Measurements from ENCODE around the gene NCBP3.
"Not testable (repeated sequence)": the region's sequence is repeated elsewhere in the genome, so short reads cannot be mapped to it uniquely, and the experiment has no call there.

The NCBP3 gene

DNA sequence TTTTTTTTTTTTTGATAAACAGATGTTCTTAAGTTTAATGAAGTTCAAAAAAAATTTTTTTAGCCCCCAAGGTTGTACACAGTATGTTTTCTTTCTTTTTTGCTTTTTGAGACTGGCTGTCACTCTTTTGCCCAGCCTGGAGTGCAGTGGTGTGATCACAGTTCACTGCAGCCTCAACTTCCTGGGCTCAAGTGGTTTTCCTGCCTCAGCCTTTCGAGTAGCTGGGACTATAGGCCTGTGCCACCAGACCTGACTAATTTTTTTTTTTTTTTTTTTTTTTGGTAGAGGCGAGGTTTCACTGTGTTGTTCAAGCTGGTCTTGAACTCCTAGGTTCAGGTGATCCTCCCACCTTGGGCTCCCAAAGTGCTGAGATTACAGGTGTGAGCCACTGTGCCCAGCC lies 57.8 kb downstream of the NCBP3 start:
- no peak overlapping the region for H3K4me3 ChIP-seq (ENCODE audit: low read depth, low read length, poor library complexity, severe bottlenecking)
- no peak for TF ChIP-seq EZH2 (IDR thresholded peaks at IDR 0.05; ENCODE audit: borderline replicate concordance, low read length)
- TF ChIP-seq, protein P1, sequence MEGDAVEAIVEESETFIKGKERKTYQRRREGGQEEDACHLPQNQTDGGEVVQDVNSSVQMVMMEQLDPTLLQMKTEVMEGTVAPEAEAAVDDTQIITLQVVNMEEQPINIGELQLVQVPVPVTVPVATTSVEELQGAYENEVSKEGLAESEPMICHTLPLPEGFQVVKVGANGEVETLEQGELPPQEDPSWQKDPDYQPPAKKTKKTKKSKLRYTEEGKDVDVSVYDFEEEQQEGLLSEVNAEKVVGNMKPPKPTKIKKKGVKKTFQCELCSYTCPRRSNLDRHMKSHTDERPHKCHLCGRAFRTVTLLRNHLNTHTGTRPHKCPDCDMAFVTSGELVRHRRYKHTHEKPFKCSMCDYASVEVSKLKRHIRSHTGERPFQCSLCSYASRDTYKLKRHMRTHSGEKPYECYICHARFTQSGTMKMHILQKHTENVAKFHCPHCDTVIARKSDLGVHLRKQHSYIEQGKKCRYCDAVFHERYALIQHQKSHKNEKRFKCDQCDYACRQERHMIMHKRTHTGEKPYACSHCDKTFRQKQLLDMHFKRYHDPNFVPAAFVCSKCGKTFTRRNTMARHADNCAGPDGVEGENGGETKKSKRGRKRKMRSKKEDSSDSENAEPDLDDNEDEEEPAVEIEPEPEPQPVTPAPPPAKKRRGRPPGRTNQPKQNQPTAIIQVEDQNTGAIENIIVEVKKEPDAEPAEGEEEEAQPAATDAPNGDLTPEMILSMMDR (IDR thresholded peaks at IDR 0.05; ENCODE audit: low read length): no peak
- H3K9me3 ChIP-seq (ENCODE audit: low read length): no peaks in the 10 kb centered on the region
- H3K9me2 ChIP-seq (ENCODE audit: low read depth, low read length): no peaks in the 10 kb centered on the region
- no peaks in the 10 kb centered on the region for H3K36me3 ChIP-seq (ENCODE audit: insufficient read depth, low read length)
- H3K27ac ChIP-seq (ENCODE audit: low read depth, low read length, poor library complexity, severe bottlenecking): no peak overlapping the region
- no peaks in the 10 kb centered on the region for H3F3A ChIP-seq (ENCODE audit: insufficient read depth, low read length)
- H4K20me1 ChIP-seq (ENCODE audit: insufficient read depth, low read length): no peaks in the 10 kb centered on the region
- H3K4me1 ChIP-seq (ENCODE audit: insufficient read depth, low read length, severe bottlenecking): no peaks in the 10 kb centered on the region
- H3K79me2 ChIP-seq (ENCODE audit: insufficient read depth, low read length): no peaks in the 10 kb centered on the region
- no peaks in the 10 kb centered on the region for H3K27me3 ChIP-seq (ENCODE audit: insufficient read depth, low read length)
- H2AFZ ChIP-seq (ENCODE audit: low read length): no peak overlapping the region
- H3K4me2 ChIP-seq (ENCODE audit: low read length): no peak overlapping the region
- H3K9ac ChIP-seq (ENCODE audit: low read length): no peak overlapping the region

DNA sequence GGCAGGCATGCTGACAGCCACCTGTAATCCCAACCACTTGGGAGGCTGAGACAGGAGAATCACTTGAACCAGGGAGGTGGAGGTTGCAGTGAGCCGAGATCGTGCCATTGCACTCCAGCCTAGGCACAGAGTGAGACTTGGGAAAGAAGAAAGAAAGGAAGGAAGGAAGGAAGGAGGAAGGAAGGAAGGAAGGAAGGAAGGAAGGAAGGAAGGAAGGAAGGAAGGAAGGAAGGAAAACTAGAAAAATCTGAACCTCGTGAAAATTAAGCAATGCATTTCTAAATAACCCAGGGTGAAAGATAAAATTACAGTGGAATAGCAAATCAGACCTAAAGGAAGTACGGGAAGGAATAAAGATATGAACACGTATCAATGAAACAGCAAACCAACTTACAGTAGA lies 60.7 kb downstream of the NCBP3 start:
- not testable (repeated sequence) for H3K79me2 ChIP-seq (ENCODE audit: insufficient read depth, low read length); H3K27me3 ChIP-seq (ENCODE audit: insufficient read depth, low read length); H4K20me1 ChIP-seq (ENCODE audit: insufficient read depth, low read length); H3K9me3 ChIP-seq (ENCODE audit: low read length); H3K36me3 ChIP-seq (ENCODE audit: insufficient read depth, low read length); H3K27ac ChIP-seq (ENCODE audit: low read depth, low read length, poor library complexity, severe bottlenecking); H3K9ac ChIP-seq (ENCODE audit: low read length); H3K4me3 ChIP-seq (ENCODE audit: low read depth, low read length, poor library complexity, severe bottlenecking); H3K4me1 ChIP-seq (ENCODE audit: insufficient read depth, low read length, severe bottlenecking); H3K9me2 ChIP-seq (ENCODE audit: low read depth, low read length); H3K4me2 ChIP-seq (ENCODE audit: low read length); H2AFZ ChIP-seq (ENCODE audit: low read length); H3F3A ChIP-seq (ENCODE audit: insufficient read depth, low read length)

DNA sequence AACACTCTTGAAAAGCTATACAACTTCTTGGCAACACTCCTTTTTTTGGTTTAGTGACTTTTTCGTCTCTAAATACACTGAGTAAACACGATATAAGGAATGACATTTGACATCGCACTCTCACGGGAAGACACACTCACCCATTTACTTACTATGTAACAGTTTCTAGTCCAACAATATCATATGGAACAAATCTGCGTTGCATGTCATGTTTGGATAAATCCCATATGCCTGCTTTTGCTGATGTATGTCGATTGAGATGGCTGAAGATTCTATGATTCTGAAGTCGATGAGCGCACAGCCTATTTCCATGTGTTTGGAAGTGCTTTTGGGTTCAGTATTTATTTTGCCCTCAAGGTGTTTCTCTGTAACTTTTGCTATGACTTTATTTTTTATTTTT lies 63.3 kb downstream of the NCBP3 start:
- no peaks in the 10 kb centered on the region for H3K36me3 ChIP-seq (ENCODE audit: insufficient read depth, low read length)
- no peaks in the 10 kb centered on the region for H3K9me3 ChIP-seq (ENCODE audit: low read length)
- no peaks in the 10 kb centered on the region for H3K27me3 ChIP-seq (ENCODE audit: insufficient read depth, low read length)
- H3K79me2 ChIP-seq (ENCODE audit: insufficient read depth, low read length): no peaks in the 10 kb centered on the region
- no peaks in the 10 kb centered on the region for H3K4me1 ChIP-seq (ENCODE audit: insufficient read depth, low read length, severe bottlenecking)
- H3K9ac ChIP-seq (ENCODE audit: low read length): no peak overlapping the region
- H2AFZ ChIP-seq (ENCODE audit: low read length): no peak overlapping the region
- H3K27ac ChIP-seq (ENCODE audit: low read depth, low read length, poor library complexity, severe bottlenecking): no peak overlapping the region
- H3K9me2 ChIP-seq (ENCODE audit: low read depth, low read length): no peaks in the 10 kb centered on the region
- no peak overlapping the region for H3K4me3 ChIP-seq (ENCODE audit: low read depth, low read length, poor library complexity, severe bottlenecking)
- H3F3A ChIP-seq (ENCODE audit: insufficient read depth, low read length): no peaks in the 10 kb centered on the region
- no peak overlapping the region for H3K4me2 ChIP-seq (ENCODE audit: low read length)
- no peaks in the 10 kb centered on the region for H4K20me1 ChIP-seq (ENCODE audit: insufficient read depth, low read length)
- TF ChIP-seq, protein P1 (IDR thresholded peaks at IDR 0.05; ENCODE audit: low read length): no peak
- no peak for TF ChIP-seq EZH2 (IDR thresholded peaks at IDR 0.05; ENCODE audit: borderline replicate concordance, low read length)

DNA sequence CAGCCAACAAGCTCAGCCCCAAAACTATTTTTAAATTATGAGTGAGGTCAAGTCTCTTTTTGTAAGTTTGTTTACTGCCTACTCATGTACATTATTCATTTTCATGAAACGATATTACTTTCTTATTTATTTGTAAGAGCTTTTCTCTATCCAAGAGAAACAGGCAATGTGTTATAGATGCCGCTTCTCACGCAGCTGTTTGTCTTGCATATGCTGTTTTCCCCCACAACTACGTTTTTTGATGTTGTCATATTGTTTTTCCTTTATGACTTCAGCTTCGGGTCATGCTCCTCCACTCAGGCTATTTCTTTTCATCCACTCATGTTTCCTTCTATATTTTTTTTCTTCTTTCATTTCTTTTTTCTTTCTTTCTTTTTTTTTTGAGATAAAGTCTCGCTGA lies 65.1 kb downstream of the NCBP3 start:
- Histone ChIP-seq H3K27me3 (ENCODE audit: insufficient read depth, low read length) (no peaks in the 10 kb centered on the region; the same call in 1 of the 2 replicates), H3K79me2 (ENCODE audit: insufficient read depth, low read length) (no peaks in the 10 kb centered on the region), H3K4me2 (ENCODE audit: low read length) (no peak overlapping the region), H3K4me1 (ENCODE audit: insufficient read depth, low read length, severe bottlenecking) (no peaks in the 10 kb centered on the region), H3K9ac (ENCODE audit: low read length) (no peak overlapping the region), H3K36me3 (ENCODE audit: insufficient read depth, low read length) (no peaks in the 10 kb centered on the region), H4K20me1 (ENCODE audit: insufficient read depth, low read length) (no peaks in the 10 kb centered on the region), H3K27ac (ENCODE audit: low read depth, low read length, poor library complexity, severe bottlenecking) (no peak overlapping the region), H3K9me2 (ENCODE audit: low read depth, low read length) (no peaks in the 10 kb centered on the region), H3K4me3 (ENCODE audit: low read depth, low read length, poor library complexity, severe bottlenecking) (no peak overlapping the region), H2AFZ (ENCODE audit: low read length) (no peak overlapping the region), H3K9me3 (ENCODE audit: low read length) (no peaks in the 10 kb centered on the region), H3F3A (ENCODE audit: insufficient read depth, low read length) (no peaks in the 10 kb centered on the region)
- TF ChIP-seq, protein P1 (IDR thresholded peaks at IDR 0.05; ENCODE audit: low read length): no peak
- TF ChIP-seq EZH2 (IDR thresholded peaks at IDR 0.05; ENCODE audit: borderline replicate concordance, low read length): no peak

Data from OCI-LY1 (cell line).